BLaER1 treated with 17β-estradiol and CSF1 and Interleukin-3, amounts not matched to agents 10 nM and 100 nM (cell line): ENCODE measurements around the gene MED12L.
A peak's percentile ranks its signal among the peaks of the same experiment; 100 is the strongest.

Source experiments
- H3K27ac ChIP-seq, 11 experiments: shearing (Covaris generic); formaldehyde crosslinking; 2 replicates each; pipeline ENCODE4 v1.8.1; 2022
- H3K27me3 ChIP-seq, 11 experiments: shearing (Covaris generic); formaldehyde crosslinking; 2 replicates each; pipeline ENCODE4 v1.8.1; 2022
- H3K36me3 ChIP-seq, 11 experiments: shearing (Covaris generic); formaldehyde crosslinking; 2 replicates each; pipeline ENCODE4 v1.8.1; 2022
- H3K4me1 ChIP-seq, 10 experiments: shearing (Covaris generic); formaldehyde crosslinking; 2 replicates each; pipeline ENCODE4 v1.8.1; 2022
- H3K4me2 ChIP-seq, 11 experiments: shearing (Covaris generic); formaldehyde crosslinking; 2 replicates each; pipeline ENCODE4 v1.8.1; 2022
- H3K4me3 ChIP-seq, 10 experiments: shearing (Covaris generic); formaldehyde crosslinking; 2 replicates each; pipeline ENCODE4 v1.8.1; 2022
- H3K9ac ChIP-seq, 11 experiments: shearing (Covaris generic); formaldehyde crosslinking; 2 replicates each; pipeline ENCODE4 v1.8.1; 2022
- H3K9me3 ChIP-seq, 11 experiments: shearing (Covaris generic); formaldehyde crosslinking; replicated peaks in 1 of 11; 2 replicates each; pipeline ENCODE4 v1.8.1; 2022
- H4K20me1 ChIP-seq, 11 experiments: shearing (Covaris generic); formaldehyde crosslinking; 2 replicates each; pipeline ENCODE4 v1.8.1; 2022
- Cebpa-rat ChIP-seq, 11 experiments: shearing (Covaris generic); IDR thresholded peaks; 2 replicates each; pipeline ENCODE4 v1.8.1; 2022

The MED12L gene

DNA sequence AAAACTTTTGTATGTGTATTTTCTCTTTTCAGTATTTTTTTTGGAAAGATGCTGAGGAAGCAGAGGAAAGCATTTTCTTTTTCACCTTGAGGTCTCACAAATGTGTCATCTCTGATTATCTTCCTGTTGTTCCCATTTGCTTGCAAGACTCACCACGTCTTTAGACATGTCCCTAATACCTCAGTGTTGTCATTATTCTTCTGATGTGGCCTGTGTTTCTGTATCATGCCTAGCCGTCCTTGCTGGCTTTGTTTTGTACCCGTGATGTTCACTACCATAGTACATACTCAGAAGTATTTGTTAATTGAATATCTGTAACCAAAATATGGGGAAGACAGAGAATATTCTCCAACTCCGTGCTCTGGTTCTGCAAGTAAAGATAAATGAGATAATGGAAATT lies 197.9 kb downstream of the MED12L start:
- no peak overlapping the region for H3K4me3 ChIP-seq
- peaks cover 42 to 57% (median 50%) of the 10 kb centered on the region in 10 experiments for H3K4me1 ChIP-seq
- no peaks in the 10 kb centered on the region for H3K36me3 ChIP-seq
- H3K27ac ChIP-seq: peak overlapping the region in 3 of 11 experiments; percentile 22 to 38 (median 24); a peak in 4 of 22 replicates
- peak overlapping the region in 8 of 11 experiments; percentile 39 to 70 (median 60); a peak in 13 of 22 replicates for H3K4me2 ChIP-seq
- TF ChIP-seq Cebpa-rat (IDR thresholded peaks at IDR 0.05): no peak
- H3K9me3 ChIP-seq: no peaks in the 10 kb centered on the region
- peak overlapping the region in 2 of 11 experiments; percentile 0 to 21; a peak in 2 of 22 replicates for H3K9ac ChIP-seq
- H3K27me3 ChIP-seq: no peaks in the 10 kb centered on the region
- H4K20me1 ChIP-seq: no peaks in the 10 kb centered on the region

DNA sequence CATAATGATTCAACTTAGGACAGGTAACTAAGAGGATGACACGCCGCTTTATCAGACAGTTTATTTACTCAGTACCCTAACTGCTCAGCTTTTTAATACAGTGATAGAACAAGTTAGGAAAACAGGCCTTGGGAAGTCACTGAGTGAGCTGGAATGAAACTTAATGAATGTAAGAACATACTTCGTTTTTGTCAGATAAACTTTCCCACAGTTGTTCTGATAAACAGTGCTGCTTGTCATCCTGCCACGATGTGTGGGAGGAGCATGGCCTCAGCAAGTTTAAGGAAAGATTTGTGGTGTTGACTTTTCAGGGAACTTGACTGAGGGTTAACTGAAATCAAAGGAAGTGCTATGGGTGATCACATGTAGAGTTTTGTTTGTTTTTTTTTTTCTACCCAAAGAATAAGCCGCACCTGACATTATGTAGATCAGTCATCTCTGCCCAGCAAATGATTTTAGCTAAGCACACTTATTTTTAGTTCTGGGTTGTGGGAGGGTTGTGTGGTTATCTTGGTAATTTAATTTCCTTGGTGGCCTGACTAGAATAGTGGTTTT lies 198.5 kb downstream of the MED12L start:
- Histone ChIP-seq H3K9ac (peak overlapping the region in 3 of 11 experiments; percentile 0 to 21 (median 10); a peak in 6 of 22 replicates), H3K4me2 (peak overlapping the region; percentile 32 to 70 (median 58); a peak in 21 of 22 replicates), H3K4me1 (peaks cover 36 to 51% (median 44%) of the 10 kb centered on the region in 10 experiments), H3K9me3 (no peaks in the 10 kb centered on the region), H3K27ac (peak overlapping the region in 7 of 11 experiments; percentile 7 to 38 (median 24); a peak in 8 of 22 replicates), H3K27me3 (no peaks in the 10 kb centered on the region), H3K4me3 (no peak overlapping the region), H4K20me1 (no peaks in the 10 kb centered on the region), H3K36me3 (no peaks in the 10 kb centered on the region)
- TF ChIP-seq Cebpa-rat (IDR thresholded peaks at IDR 0.05): no peak

DNA sequence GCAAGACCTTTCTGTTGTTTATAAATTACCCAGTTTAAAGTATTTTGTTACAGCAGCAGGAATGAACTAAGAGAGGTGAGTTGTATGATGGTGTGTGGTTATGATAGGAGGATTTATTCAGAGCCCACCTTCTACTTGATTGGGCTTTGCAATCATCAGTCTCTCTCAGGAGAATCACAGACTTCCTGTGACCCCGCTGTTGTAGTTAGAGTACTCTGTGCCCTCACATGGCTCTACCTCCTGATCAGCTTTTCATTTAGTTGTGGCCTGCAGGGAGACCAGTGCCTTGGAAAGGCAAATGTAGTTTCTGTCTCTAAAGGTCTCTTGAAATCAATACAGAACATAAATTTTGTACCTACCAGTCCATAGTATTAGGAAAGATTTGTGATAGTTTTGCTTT lies 200.5 kb downstream of the MED12L start:
- H3K4me3 ChIP-seq: no peak overlapping the region
- H3K4me2 ChIP-seq: no peak overlapping the region
- H4K20me1 ChIP-seq: no peaks in the 10 kb centered on the region
- no peaks in the 10 kb centered on the region for H3K27me3 ChIP-seq
- H3K36me3 ChIP-seq: no peaks in the 10 kb centered on the region
- H3K27ac ChIP-seq: no peak overlapping the region
- no peak for TF ChIP-seq Cebpa-rat (IDR thresholded peaks at IDR 0.05)
- H3K9me3 ChIP-seq: no peaks in the 10 kb centered on the region
- H3K9ac ChIP-seq: no peak overlapping the region
- H3K4me1 ChIP-seq: peaks cover 21 to 31% (median 27%) of the 10 kb centered on the region in 10 experiments

DNA sequence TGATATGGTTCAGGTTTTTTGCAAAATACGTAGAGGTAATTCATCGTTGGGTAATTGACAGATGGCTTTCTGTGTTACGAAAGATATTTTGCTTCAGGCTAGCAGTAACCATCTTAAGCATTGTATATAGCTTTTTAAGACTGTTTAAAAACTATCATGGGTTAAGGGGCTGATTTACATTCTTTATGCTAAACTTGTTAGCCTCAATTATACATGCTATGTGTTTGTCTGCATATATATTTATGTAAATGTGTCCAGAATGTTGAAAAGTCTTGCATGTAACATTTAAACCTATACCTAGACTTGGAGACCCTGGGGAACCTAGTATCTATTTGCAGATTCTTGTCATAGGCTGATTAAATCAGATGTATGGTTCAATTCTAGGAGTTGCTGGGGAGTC lies 204.0 kb downstream of the MED12L start:
- Histone ChIP-seq H3K4me1 (peaks cover 4 to 6% (median 4%) of the 10 kb centered on the region in 10 experiments), H3K27ac (no peak overlapping the region), H3K27me3 (no peaks in the 10 kb centered on the region), H3K4me3 (no peak overlapping the region), H3K9ac (no peak overlapping the region), H3K4me2 (no peak overlapping the region), H3K9me3 (no peaks in the 10 kb centered on the region), H3K36me3 (no peaks in the 10 kb centered on the region), H4K20me1 (no peaks in the 10 kb centered on the region)
- TF ChIP-seq Cebpa-rat (IDR thresholded peaks at IDR 0.05): no peak

DNA sequence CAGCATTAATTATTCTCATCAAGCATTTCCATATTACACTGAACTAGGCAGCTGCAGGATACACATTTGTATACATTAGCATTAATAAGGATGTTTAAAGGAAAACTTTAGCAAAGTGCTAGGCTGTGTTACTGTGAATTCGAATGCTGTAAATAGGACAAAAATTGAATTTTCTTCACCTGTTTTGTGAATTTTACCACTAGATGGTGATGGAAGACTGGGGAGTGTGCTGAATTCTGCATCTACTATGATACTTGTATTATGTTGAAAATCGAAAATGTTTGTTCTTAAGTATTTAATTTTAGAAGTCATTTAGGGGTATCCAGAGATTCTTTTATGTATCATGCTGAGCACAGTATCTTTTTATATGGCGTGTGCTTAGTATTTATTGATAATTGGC lies 205.2 kb downstream of the MED12L start:
- Histone ChIP-seq H3K36me3 (no peaks in the 10 kb centered on the region), H3K4me2 (no peak overlapping the region), H3K9ac (no peak overlapping the region), H3K4me3 (no peak overlapping the region), H3K27me3 (no peaks in the 10 kb centered on the region), H3K9me3 (no peaks in the 10 kb centered on the region), H4K20me1 (no peaks in the 10 kb centered on the region), H3K4me1 (no peaks in the 10 kb centered on the region), H3K27ac (no peak overlapping the region)
- TF ChIP-seq Cebpa-rat (IDR thresholded peaks at IDR 0.05): no peak

DNA sequence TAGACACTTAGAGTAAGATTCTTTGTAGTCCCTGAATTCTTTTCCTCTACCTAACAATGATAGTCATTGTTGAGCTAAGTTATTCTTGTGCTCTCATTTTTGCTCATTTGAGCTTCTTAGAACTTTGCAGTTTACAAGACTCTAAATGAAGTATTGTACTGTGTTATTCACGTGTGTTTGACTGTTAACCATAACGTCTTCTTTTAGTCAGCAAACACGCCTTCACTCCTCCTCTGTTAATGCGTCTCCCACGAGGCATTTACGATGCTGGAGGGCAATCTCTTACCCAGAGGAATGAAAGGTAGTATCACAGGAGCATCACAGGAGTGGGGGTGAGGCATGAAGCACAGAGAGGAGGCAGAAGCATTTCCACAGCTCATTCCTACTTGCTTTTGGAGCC lies 207.7 kb downstream of the MED12L start:
- Histone ChIP-seq H3K9ac (no peak overlapping the region), H3K36me3 (no peaks in the 10 kb centered on the region), H3K27ac (no peak overlapping the region), H4K20me1 (no peaks in the 10 kb centered on the region), H3K9me3 (no peaks in the 10 kb centered on the region), H3K4me2 (no peak overlapping the region), H3K27me3 (no peaks in the 10 kb centered on the region), H3K4me3 (no peak overlapping the region), H3K4me1 (no peaks in the 10 kb centered on the region)
- no peak for TF ChIP-seq Cebpa-rat (IDR thresholded peaks at IDR 0.05)

DNA sequence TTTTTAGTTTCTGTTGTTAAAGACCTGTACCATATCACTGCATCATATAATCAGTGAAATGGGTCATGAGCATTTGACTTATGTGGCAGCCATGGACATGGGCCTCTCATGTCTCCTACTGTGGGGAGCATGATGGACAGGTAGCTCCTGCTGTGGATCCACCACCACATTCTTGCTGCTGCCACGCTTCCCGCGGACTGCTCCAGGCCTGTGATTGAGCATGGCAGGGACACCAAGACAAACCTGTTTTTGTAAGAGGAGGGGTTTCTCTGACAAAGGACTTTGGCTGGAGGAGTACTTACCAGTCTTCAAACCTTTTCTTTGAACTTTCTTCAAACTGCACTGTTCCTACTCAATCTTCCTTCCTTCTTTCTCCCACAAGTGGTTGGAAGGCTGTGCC lies 210.8 kb downstream of the MED12L start:
- Histone ChIP-seq H3K4me2 (no peak overlapping the region), H3K4me3 (no peak overlapping the region), H3K4me1 (peaks cover 0 to 13% (median 0%) of the 10 kb centered on the region in 10 experiments; a peak in 4 of 20 replicates), H3K27me3 (no peaks in the 10 kb centered on the region), H3K9me3 (no peaks in the 10 kb centered on the region), H4K20me1 (no peaks in the 10 kb centered on the region), H3K9ac (no peak overlapping the region), H3K27ac (no peak overlapping the region), H3K36me3 (no peaks in the 10 kb centered on the region)
- TF ChIP-seq Cebpa-rat (IDR thresholded peaks at IDR 0.05): no peak

DNA sequence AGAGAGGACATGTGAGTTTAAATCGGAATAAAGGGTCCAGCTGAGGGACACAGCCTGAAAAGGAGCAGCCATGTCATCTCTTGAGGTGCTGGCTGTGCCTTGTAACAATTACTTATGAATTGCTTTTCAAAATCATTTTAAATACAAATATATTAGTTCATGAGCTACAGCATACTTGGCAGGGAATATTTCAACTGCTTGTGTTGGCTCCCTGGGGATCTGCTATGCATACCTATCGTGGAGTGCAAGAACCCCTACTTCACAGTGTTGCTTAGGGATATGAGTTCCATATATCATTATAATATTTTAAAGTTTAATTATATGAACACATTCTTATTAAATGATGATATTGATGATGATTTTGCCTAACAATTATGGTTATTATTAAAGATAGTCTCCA lies 212.0 kb downstream of the MED12L start:
- Histone ChIP-seq H3K36me3 (no peaks in the 10 kb centered on the region), H3K4me2 (no peak overlapping the region), H3K27me3 (no peaks in the 10 kb centered on the region), H3K27ac (no peak overlapping the region), H3K9me3 (no peaks in the 10 kb centered on the region), H3K9ac (no peak overlapping the region), H3K4me1 (peaks cover 0 to 21% (median 0%) of the 10 kb centered on the region in 10 experiments; a peak in 4 of 20 replicates), H3K4me3 (no peak overlapping the region), H4K20me1 (no peaks in the 10 kb centered on the region)
- no peak for TF ChIP-seq Cebpa-rat (IDR thresholded peaks at IDR 0.05)

DNA sequence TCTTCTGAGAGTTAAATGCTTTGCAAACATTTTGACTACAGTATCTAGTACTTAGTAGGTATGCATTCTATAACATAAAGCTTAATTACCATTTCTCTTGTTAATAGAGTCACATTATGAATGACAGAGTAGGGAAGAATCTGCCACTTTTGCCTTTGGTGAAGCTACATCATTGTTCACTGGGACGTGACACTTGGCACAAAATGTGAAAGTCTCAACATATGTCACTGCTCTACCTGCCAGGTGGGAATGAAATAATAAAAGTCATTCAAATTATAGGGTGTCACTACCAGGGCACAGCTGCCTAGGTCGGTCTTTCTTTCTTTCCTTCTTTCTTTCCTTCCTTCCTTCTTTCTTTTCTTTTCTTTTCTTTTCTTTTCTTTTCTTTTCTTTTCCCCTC lies 213.5 kb downstream of the MED12L start:
- H3K4me2 ChIP-seq: no peak overlapping the region
- H3K27ac ChIP-seq: no peak overlapping the region
- no peaks in the 10 kb centered on the region for H3K27me3 ChIP-seq
- H3K9me3 ChIP-seq: no peaks in the 10 kb centered on the region
- H3K36me3 ChIP-seq: no peaks in the 10 kb centered on the region
- no peak overlapping the region for H3K9ac ChIP-seq
- TF ChIP-seq Cebpa-rat (IDR thresholded peaks at IDR 0.05): no peak
- no peak overlapping the region for H3K4me3 ChIP-seq
- no peaks in the 10 kb centered on the region for H4K20me1 ChIP-seq
- H3K4me1 ChIP-seq: peaks cover 0 to 26% (median 0%) of the 10 kb centered on the region in 10 experiments; a peak in 4 of 20 replicates

DNA sequence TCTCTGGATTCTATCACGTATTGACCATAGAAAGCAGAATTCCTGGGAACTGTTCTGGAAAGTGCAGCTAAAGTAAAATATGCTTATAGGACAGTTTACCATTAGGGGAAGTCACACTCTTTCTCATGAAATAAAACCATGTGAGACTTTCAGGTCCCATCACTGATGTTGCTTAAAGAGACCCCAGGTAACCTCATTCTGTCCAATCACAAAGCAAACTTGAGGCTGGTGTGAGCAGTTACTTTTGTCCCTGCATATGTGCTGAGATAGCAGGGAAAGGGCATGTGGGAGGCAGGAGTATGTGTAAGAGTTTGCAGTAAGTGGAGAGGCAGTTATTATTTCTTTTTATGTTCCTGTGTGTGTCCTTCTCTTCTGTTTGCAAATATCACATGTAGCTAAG lies 215.1 kb downstream of the MED12L start:
- Histone ChIP-seq H3K9me3 (no peaks in the 10 kb centered on the region), H3K27me3 (no peaks in the 10 kb centered on the region), H3K9ac (no peak overlapping the region), H3K27ac (no peak overlapping the region), H3K4me2 (peak overlapping the region in 2 of 11 experiments; percentile 37 to 60; a peak in 2 of 22 replicates), H3K4me1 (peaks cover 0 to 27% (median 0%) of the 10 kb centered on the region in 10 experiments; a peak in 4 of 20 replicates), H4K20me1 (no peaks in the 10 kb centered on the region), H3K4me3 (no peak overlapping the region), H3K36me3 (no peaks in the 10 kb centered on the region)
- TF ChIP-seq Cebpa-rat (IDR thresholded peaks at IDR 0.05): no peak
